GM23338 (cell line): Measurements from ENCODE around the gene CCDC97. TPM values are rescaled to one million over a fixed set of nuclear protein-coding genes. Genes with fewer than 3 reads are reported as not detected.
A peak's percentile ranks its signal among the peaks of the same experiment; 100 is the strongest.

ENCODE experiments used
- ATAC-seq: fragments of 200-7000 bp; cut with Tn5 transposase; 3 replicates; pipeline ENCODE4 v1.9.1; 2020
- DNase-seq: peaks from one replicate; pipeline ENCODE4 v3.0.0-alpha.2; 2015; ENCODE audit warnings: low spot score
- H2AFZ ChIP-seq: fragments of 200-600 bp; sonication (generic); 2 replicates; pipeline ENCODE4 v1.8.0; 2016; ENCODE audit warnings: antibody characterized with exemption, mild to moderate bottlenecking, moderate library complexity
- H3F3A ChIP-seq: fragments of 200-600 bp; sonication (generic); replicated peaks from 2 replicates; pipeline ENCODE4 v1.8.0; 2017; ENCODE audit warnings: antibody characterized with exemption, mixed run types, low read depth
- H3K27ac ChIP-seq: fragments of 200-600 bp; sonication (generic); 2 replicates; pipeline ENCODE4 v1.6.1; 2016; ENCODE audit warnings: low read depth
- H3K27me3 ChIP-seq: fragments of 200-600 bp; sonication (generic); 2 replicates; pipeline ENCODE4 v1.8.0; 2016; ENCODE audit warnings: mild to moderate bottlenecking, mixed run types, moderate library complexity; ENCODE audit not compliant: insufficient read depth
- H3K36me3 ChIP-seq: fragments of 200-600 bp; sonication (generic); 2 replicates; pipeline ENCODE4 v1.8.0; 2016; ENCODE audit warnings: mild to moderate bottlenecking; ENCODE audit not compliant: insufficient read depth
- H3K4me1 ChIP-seq: fragments of 200-600 bp; sonication (generic); 2 replicates; pipeline ENCODE4 v1.8.0; 2016; ENCODE audit warnings: mild to moderate bottlenecking, moderate library complexity; ENCODE audit not compliant: insufficient read depth
- H3K4me2 ChIP-seq: fragments of 200-600 bp; sonication (generic); 2 replicates; pipeline ENCODE4 v1.7.1; 2017; ENCODE audit warnings: mixed run types
- H3K4me3 ChIP-seq: fragments of 200-600 bp; sonication (generic); 2 replicates; pipeline ENCODE4 v1.6.1; 2016; ENCODE audit warnings: mixed run types
- H3K79me2 ChIP-seq: fragments of 200-600 bp; sonication (generic); replicated peaks from 2 replicates; pipeline ENCODE4 v1.8.0; 2017; ENCODE audit warnings: mild to moderate bottlenecking; ENCODE audit not compliant: insufficient read depth
- H3K9me2 ChIP-seq: fragments of 200-600 bp; sonication (generic); 2 replicates; pipeline ENCODE4 v1.8.0; 2017; ENCODE audit not compliant: insufficient read depth
- H4K20me1 ChIP-seq: fragments of 200-600 bp; sonication (generic); replicated peaks from 2 replicates; pipeline ENCODE4 v1.8.0; 2017; ENCODE audit warnings: mild to moderate bottlenecking; ENCODE audit not compliant: insufficient read depth
- H3K27ac Mint-ChIP-seq: 2 replicates; pipeline ENCODE4 v1.8.0; 2020; ENCODE audit warnings: inconsistent platforms, mild to moderate bottlenecking, moderate library complexity, mixed read lengths
- H3K27me3 Mint-ChIP-seq: 3 replicates; pipeline ENCODE4 v1.8.0; 2022; ENCODE audit warnings: low read depth, mild to moderate bottlenecking, moderate library complexity, mixed read lengths, inconsistent platforms; ENCODE audit not compliant: insufficient read depth, poor library complexity
- H3K36me3 Mint-ChIP-seq: 3 replicates; pipeline ENCODE4 v1.8.0; 2021; ENCODE audit warnings: low read depth, mild to moderate bottlenecking, inconsistent platforms, moderate library complexity, mixed read lengths
- H3K4me1 Mint-ChIP-seq: 3 replicates; pipeline ENCODE4 v1.8.0; 2020; ENCODE audit warnings: mild to moderate bottlenecking, inconsistent platforms, mixed read lengths
- H3K4me3 Mint-ChIP-seq: 3 replicates; pipeline ENCODE4 v1.8.0; 2021; ENCODE audit warnings: moderate library complexity, mild to moderate bottlenecking, inconsistent platforms, mixed read lengths
- H3K9me3 Mint-ChIP-seq: 3 replicates; pipeline ENCODE4 v1.8.0; 2020; ENCODE audit warnings: moderate library complexity, mild to moderate bottlenecking, inconsistent platforms, mixed read lengths
- CREB1 ChIP-seq: fragments of 250-450 bp; sonication (Bioruptor Pico); IDR thresholded peaks from 2 replicates; pipeline ENCODE4 v1.5.0; 2020; ENCODE audit warnings: low read depth, mild to moderate bottlenecking, moderate library complexity
- EZH2 ChIP-seq: fragments of 200-600 bp; sonication (generic); IDR thresholded peaks from one replicate; pipeline ENCODE4 v1.8.0; 2017; ENCODE audit warnings: antibody characterized with exemption, mild to moderate bottlenecking, low read depth; ENCODE audit not compliant: unreplicated experiment
- EZH2phosphoT487 ChIP-seq: fragments of 200-600 bp; sonication (generic); IDR thresholded peaks from one replicate; pipeline ENCODE4 v1.8.1; 2018; ENCODE audit warnings: antibody characterized with exemption; ENCODE audit not compliant: unreplicated experiment
- JUNB ChIP-seq: IDR thresholded peaks from one replicate; pipeline ENCODE4 v1.6.1; 2016; ENCODE audit warnings: antibody characterized with exemption; ENCODE audit not compliant: unreplicated experiment
- NANOG ChIP-seq: IDR thresholded peaks from 2 replicates; pipeline ENCODE4 v1.6.1; 2016; ENCODE audit warnings: antibody characterized with exemption, borderline replicate concordance
- POLR2AphosphoS5 ChIP-seq: IDR thresholded peaks from 2 replicates; pipeline ENCODE4 v1.6.1; 2016; ENCODE audit warnings: antibody characterized with exemption, low read depth
- REST ChIP-seq: IDR thresholded peaks from one replicate; pipeline ENCODE4 v1.6.1; 2018; ENCODE audit warnings: antibody characterized with exemption; ENCODE audit not compliant: unreplicated experiment
- STAT1 ChIP-seq: IDR thresholded peaks from one replicate; pipeline ENCODE4 v1.6.1; 2016; ENCODE audit warnings: antibody characterized with exemption; ENCODE audit not compliant: unreplicated experiment
- ZNF114 ChIP-seq: fragments of 250-450 bp; sonication (Bioruptor Pico); IDR thresholded peaks from 2 replicates; pipeline ENCODE4 v1.5.0; 2020; ENCODE audit warnings: mild to moderate bottlenecking, moderate library complexity
- ZNF331 ChIP-seq: fragments of 250-450 bp; sonication (Bioruptor Pico); IDR thresholded peaks from 2 replicates; pipeline ENCODE4 v1.5.0; 2020; ENCODE audit warnings: low read depth, mild to moderate bottlenecking, moderate library complexity
- polyA plus RNA-seq: library from polyadenylated mRNA; unstranded; fragments of >200 nt; fragmentation: Nextera tagmentation; extraction: Ambion mirVana; gene quantifications from 2 replicates; pipeline ENCODE4 v1.2.1, GENCODE V29; 2016
- total RNA-seq: library from RNA; depleted of rRNA; stranded (reverse); fragments of >200 nt; shearing (Covaris generic); gene quantifications from 2 replicates; pipeline ENCODE4 v1.2.3, GENCODE V29; 2014
- TF ChIP-seq, protein P1 (sequence below): fragments of 250-450 bp; sonication (Bioruptor Pico); IDR thresholded peaks from 2 replicates; pipeline ENCODE4 v1.5.0; 2020; ENCODE audit warnings: mild to moderate bottlenecking, moderate library complexity
- TF ChIP-seq, protein P2 (sequence below), 2 experiments: fragments of 200-600 bp in 1 of 2; sonication (generic) in 1 of 2; conservative IDR thresholded peaks; 2 replicates each; pipeline versions ENCODE4 v1.5.1 to v1.6.1; 2016 to 2017; ENCODE audit warnings: antibody characterized with exemption in 2 of 2, low read depth in 2 of 2, mild to moderate bottlenecking in 2 of 2, moderate library complexity in 1 of 2
- TF ChIP-seq, protein P3 (sequence below): IDR thresholded peaks from 2 replicates; pipeline ENCODE4 v1.6.1; 2016; ENCODE audit warnings: antibody characterized with exemption

The CCDC97 gene
- total and polyA plus RNA-seq, 2 experiments from 2014 or later: 8.0 to 11.0 TPM

- Histone ChIP-seq H3K4me3 (no peak overlapping the region), H3F3A (peaks cover 19% of the 10 kb centered on the region), H3K36me3 (no peaks in the 10 kb centered on the region), H4K20me1 (no peaks in the 10 kb centered on the region), H3K27ac (no peak overlapping the region), H3K4me1 (peaks cover 45% of the 10 kb centered on the region), H3K4me2 (no peak overlapping the region), H3K79me2 (no peaks in the 10 kb centered on the region), H3K27me3 (peaks cover 10% of the 10 kb centered on the region), H2AFZ (no peak overlapping the region), H3K9me2 (no peaks in the 10 kb centered on the region)
- Mint-ChIP-seq H3K27ac (peak overlapping the region; percentile 68; the same call in 1 of the 2 replicates), H3K4me1 (peaks cover 54% of the 10 kb centered on the region), H3K4me3 (no peak overlapping the region), H3K36me3 (no peaks in the 10 kb centered on the region; the same call in 2 of the 3 replicates), H3K9me3 (no peaks in the 10 kb centered on the region; the same call in 2 of the 3 replicates), H3K27me3 (peaks cover 35% of the 10 kb centered on the region)
- DNase-seq (no peak), ATAC-seq (no peak)
- TF ChIP-seq NANOG (no peak), EZH2phosphoT487 (no peak), JUNB (no peak), ZNF114 (CRISPR knock-in tag) (no peak), ZNF331 (no peak), POLR2AphosphoS5 (no peak), STAT1 (no peak), REST (no peak), EZH2 (no peak), CREB1 (CRISPR knock-in tag) (no peak)
- TF ChIP-seq, protein P1, sequence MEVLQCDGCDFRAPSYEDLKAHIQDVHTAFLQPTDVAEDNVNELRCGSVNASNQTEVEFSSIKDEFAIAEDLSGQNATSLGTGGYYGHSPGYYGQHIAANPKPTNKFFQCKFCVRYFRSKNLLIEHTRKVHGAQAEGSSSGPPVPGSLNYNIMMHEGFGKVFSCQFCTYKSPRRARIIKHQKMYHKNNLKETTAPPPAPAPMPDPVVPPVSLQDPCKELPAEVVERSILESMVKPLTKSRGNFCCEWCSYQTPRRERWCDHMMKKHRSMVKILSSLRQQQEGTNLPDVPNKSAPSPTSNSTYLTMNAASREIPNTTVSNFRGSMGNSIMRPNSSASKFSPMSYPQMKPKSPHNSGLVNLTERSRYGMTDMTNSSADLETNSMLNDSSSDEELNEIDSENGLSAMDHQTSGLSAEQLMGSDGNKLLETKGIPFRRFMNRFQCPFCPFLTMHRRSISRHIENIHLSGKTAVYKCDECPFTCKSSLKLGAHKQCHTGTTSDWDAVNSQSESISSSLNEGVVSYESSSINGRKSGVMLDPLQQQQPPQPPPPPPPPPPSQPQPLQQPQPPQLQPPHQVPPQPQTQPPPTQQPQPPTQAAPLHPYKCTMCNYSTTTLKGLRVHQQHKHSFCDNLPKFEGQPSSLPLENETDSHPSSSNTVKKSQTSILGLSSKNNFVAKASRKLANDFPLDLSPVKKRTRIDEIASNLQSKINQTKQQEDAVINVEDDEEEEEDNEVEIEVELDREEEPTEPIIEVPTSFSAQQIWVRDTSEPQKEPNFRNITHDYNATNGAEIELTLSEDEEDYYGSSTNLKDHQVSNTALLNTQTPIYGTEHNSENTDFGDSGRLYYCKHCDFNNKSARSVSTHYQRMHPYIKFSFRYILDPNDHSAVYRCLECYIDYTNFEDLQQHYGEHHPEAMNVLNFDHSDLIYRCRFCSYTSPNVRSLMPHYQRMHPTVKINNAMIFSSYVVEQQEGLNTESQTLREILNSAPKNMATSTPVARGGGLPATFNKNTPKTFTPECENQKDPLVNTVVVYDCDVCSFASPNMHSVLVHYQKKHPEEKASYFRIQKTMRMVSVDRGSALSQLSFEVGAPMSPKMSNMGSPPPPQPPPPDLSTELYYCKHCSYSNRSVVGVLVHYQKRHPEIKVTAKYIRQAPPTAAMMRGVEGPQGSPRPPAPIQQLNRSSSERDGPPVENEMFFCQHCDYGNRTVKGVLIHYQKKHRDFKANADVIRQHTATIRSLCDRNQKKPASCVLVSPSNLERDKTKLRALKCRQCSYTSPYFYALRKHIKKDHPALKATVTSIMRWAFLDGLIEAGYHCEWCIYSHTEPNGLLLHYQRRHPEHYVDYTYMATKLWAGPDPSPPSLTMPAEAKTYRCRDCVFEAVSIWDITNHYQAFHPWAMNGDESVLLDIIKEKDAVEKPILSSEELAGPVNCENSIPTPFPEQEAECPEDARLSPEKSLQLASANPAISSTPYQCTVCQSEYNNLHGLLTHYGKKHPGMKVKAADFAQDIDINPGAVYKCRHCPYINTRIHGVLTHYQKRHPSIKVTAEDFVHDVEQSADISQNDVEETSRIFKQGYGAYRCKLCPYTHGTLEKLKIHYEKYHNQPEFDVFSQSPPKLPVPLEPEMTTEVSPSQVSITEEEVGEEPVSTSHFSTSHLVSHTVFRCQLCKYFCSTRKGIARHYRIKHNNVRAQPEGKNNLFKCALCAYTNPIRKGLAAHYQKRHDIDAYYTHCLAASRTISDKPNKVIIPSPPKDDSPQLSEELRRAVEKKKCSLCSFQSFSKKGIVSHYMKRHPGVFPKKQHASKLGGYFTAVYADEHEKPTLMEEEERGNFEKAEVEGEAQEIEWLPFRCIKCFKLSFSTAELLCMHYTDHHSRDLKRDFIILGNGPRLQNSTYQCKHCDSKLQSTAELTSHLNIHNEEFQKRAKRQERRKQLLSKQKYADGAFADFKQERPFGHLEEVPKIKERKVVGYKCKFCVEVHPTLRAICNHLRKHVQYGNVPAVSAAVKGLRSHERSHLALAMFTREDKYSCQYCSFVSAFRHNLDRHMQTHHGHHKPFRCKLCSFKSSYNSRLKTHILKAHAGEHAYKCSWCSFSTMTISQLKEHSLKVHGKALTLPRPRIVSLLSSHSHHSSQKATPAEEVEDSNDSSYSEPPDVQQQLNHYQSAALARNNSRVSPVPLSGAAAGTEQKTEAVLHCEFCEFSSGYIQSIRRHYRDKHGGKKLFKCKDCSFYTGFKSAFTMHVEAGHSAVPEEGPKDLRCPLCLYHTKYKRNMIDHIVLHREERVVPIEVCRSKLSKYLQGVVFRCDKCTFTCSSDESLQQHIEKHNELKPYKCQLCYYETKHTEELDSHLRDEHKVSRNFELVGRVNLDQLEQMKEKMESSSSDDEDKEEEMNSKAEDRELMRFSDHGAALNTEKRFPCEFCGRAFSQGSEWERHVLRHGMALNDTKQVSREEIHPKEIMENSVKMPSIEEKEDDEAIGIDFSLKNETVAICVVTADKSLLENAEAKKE (CRISPR knock-in tag): no peak
- TF ChIP-seq, protein P2, sequence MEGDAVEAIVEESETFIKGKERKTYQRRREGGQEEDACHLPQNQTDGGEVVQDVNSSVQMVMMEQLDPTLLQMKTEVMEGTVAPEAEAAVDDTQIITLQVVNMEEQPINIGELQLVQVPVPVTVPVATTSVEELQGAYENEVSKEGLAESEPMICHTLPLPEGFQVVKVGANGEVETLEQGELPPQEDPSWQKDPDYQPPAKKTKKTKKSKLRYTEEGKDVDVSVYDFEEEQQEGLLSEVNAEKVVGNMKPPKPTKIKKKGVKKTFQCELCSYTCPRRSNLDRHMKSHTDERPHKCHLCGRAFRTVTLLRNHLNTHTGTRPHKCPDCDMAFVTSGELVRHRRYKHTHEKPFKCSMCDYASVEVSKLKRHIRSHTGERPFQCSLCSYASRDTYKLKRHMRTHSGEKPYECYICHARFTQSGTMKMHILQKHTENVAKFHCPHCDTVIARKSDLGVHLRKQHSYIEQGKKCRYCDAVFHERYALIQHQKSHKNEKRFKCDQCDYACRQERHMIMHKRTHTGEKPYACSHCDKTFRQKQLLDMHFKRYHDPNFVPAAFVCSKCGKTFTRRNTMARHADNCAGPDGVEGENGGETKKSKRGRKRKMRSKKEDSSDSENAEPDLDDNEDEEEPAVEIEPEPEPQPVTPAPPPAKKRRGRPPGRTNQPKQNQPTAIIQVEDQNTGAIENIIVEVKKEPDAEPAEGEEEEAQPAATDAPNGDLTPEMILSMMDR (conservative IDR thresholded peaks at IDR 0.05; ENCODE audit: low read depth in 2 of 2): no peak
- TF ChIP-seq, protein P3, sequence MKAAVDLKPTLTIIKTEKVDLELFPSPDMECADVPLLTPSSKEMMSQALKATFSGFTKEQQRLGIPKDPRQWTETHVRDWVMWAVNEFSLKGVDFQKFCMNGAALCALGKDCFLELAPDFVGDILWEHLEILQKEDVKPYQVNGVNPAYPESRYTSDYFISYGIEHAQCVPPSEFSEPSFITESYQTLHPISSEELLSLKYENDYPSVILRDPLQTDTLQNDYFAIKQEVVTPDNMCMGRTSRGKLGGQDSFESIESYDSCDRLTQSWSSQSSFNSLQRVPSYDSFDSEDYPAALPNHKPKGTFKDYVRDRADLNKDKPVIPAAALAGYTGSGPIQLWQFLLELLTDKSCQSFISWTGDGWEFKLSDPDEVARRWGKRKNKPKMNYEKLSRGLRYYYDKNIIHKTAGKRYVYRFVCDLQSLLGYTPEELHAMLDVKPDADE: no peak
Measured at GRCh38 chr19:41328842-41329225, 18.9 kb downstream of the CCDC97 start.
